ENCODE data around the gene DYNLRB1. TPM values are rescaled to one million over a fixed set of nuclear protein-coding genes. Genes with fewer than 3 reads are reported as not detected.
A peak's percentile ranks its signal among the peaks of the same experiment; 100 is the strongest.

Gene DYNLRB1
- total and polyA plus RNA-seq, 9 of the 15 experiments (the other 6 are each of a cell fraction or from before 2014, with no cell fraction given): 48.7 to 358 (median 121) TPM

GRCh38 chr20:34514897-34515483 lies 1.2 kb upstream of the DYNLRB1 start:
- Histone ChIP-seq H3K9me3 (replicated peaks; ENCODE audit: control insufficient read depth, insufficient read depth, low read depth, low read length) (no peaks in the 10 kb centered on the region), H3K4me1 (replicated peaks in 1 of 2; ENCODE audit: control insufficient read depth in 2 of 2, insufficient read depth in 2 of 2, low read length in 2 of 2) (peaks cover 12 to 18% of the 10 kb centered on the region in 2 experiments; a peak in 4 of 5 replicates), H3K27ac (ENCODE audit: extremely low read depth, low read depth, low read length) (peak overlapping the region; percentile 80; the same call in 2 of the 3 replicates), H3K79me2 (ENCODE audit: control insufficient read depth, insufficient read depth, low read length) (peaks cover 46% of the 10 kb centered on the region), H3K27me3 (ENCODE audit: control insufficient read depth in 2 of 2, insufficient read depth in 2 of 2, low read length in 2 of 2) (no peaks in the 10 kb centered on the region), H3K9me1 (ENCODE audit: control insufficient read depth, insufficient read depth, low read length) (no peaks in the 10 kb centered on the region), H2AFZ (ENCODE audit: low read depth, low read length) (peak overlapping the region; percentile 96), H3K4me3 (peak overlapping the region; percentile 67), H3K9ac (ENCODE audit: insufficient read depth in 1 of 2, low read depth in 2 of 2, low read length in 2 of 2) (peak overlapping the region; percentile 79 to 97), H3K36me3 (ENCODE audit: control insufficient read depth, insufficient read depth, low read length) (peaks cover 16% of the 10 kb centered on the region; the same call in 2 of the 3 replicates), H3K4me2 (ENCODE audit: insufficient read depth, low read length) (peak overlapping the region; percentile 99), H4K20me1 (replicated peaks; ENCODE audit: control insufficient read depth, insufficient read depth, low read length) (no peaks in the 10 kb centered on the region)
- ATAC-seq (peak; percentile 15), DNase-seq (ENCODE audit: extremely low read depth in 1 of 4, low spot score in 3 of 4) (no peak), FAIRE-seq (no peak)
- in situ Hi-C loops (cut with MboI): loop anchor here (5.0 kb wide), 1 partner anchor 213 kb away; the partner anchor contains the start of gene AHCY
- WGBS (ENCODE audit: insufficient coverage, low coverage, missing lambda C conversion rate): 9% methylated on average over 19 of the region's 19 CpGs
- no TSS peak for BruUV-seq (replicated peaks)
- intact Hi-C loops (cut with micrococcal nuclease): loop anchor here (5.0 kb wide), 1 partner anchor 43 kb away; no protein-coding TSS in a partner anchor
- CTCF ChIA-PET (ENCODE audit: low intra/inter-chr PET ratio): no interaction called here
- POLR2A ChIA-PET: interaction anchor here (0.6 to 2.5 kb wide), 9 partner anchors 9 to 215 kb away, joined by 3 to 8 read pairs (median 3); no protein-coding TSS in a partner anchor
- TF ChIP-seq, protein P1, sequence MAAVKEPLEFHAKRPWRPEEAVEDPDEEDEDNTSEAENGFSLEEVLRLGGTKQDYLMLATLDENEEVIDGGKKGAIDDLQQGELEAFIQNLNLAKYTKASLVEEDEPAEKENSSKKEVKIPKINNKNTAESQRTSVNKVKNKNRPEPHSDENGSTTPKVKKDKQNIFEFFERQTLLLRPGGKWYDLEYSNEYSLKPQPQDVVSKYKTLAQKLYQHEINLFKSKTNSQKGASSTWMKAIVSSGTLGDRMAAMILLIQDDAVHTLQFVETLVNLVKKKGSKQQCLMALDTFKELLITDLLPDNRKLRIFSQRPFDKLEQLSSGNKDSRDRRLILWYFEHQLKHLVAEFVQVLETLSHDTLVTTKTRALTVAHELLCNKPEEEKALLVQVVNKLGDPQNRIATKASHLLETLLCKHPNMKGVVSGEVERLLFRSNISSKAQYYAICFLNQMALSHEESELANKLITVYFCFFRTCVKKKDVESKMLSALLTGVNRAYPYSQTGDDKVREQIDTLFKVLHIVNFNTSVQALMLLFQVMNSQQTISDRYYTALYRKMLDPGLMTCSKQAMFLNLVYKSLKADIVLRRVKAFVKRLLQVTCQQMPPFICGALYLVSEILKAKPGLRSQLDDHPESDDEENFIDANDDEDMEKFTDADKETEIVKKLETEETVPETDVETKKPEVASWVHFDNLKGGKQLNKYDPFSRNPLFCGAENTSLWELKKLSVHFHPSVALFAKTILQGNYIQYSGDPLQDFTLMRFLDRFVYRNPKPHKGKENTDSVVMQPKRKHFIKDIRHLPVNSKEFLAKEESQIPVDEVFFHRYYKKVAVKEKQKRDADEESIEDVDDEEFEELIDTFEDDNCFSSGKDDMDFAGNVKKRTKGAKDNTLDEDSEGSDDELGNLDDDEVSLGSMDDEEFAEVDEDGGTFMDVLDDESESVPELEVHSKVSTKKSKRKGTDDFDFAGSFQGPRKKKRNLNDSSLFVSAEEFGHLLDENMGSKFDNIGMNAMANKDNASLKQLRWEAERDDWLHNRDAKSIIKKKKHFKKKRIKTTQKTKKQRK (IDR thresholded peaks at IDR 0.05; ENCODE audit: borderline replicate concordance, low read depth, low read length): no peak
- TF ChIP-seq MNT (conservative IDR thresholded peaks at IDR 0.05) (0 out of 4 replicates have a peak, but pooled peaks of 1 of the 2 experiments have one; percentile 28), GABPB1 (CRISPR knock-in tag; IDR thresholded peaks at IDR 0.05) (no peak), BRD9 (IDR thresholded peaks at IDR 0.05; ENCODE audit: low read depth, partially characterized antibody) (peak; percentile 21), SOX6 (IDR thresholded peaks at IDR 0.05) (0 out of 2 replicates have a peak, but pooled peaks have one; percentile 26), SPI1 (IDR thresholded peaks at IDR 0.05; ENCODE audit: borderline replicate concordance, low read depth, low read length) (peak; percentile 20; the same call in 1 of the 2 replicates), CHD2 (IDR thresholded peaks at IDR 0.05; ENCODE audit: low read depth, low read length) (0 out of 2 replicates have a peak, but pooled peaks have one; percentile 20), HMBOX1 (IDR thresholded peaks at IDR 0.05) (peak; percentile 61; the same call in 1 of the 2 replicates), FOXP1 (CRISPR knock-in tag; IDR thresholded peaks at IDR 0.05) (no peak), CXXC5 (CRISPR knock-in tag; IDR thresholded peaks at IDR 0.05) (peak; percentile 37; the same call in 1 of the 2 replicates), BCOR (IDR thresholded peaks at IDR 0.05) (0 out of 2 replicates have a peak, but pooled peaks have one; percentile 9), ZBTB8A (IDR thresholded peaks at IDR 0.05; ENCODE audit: partially characterized antibody) (no peak), ZKSCAN3 (CRISPR knock-in tag; IDR thresholded peaks at IDR 0.05) (no peak)
- TF ChIP-seq, protein P2, sequence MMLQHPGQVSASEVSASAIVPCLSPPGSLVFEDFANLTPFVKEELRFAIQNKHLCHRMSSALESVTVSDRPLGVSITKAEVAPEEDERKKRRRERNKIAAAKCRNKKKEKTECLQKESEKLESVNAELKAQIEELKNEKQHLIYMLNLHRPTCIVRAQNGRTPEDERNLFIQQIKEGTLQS (IDR thresholded peaks at IDR 0.05): no peak
- TF ChIP-seq, protein P2 (CRISPR knock-in tag; conservative IDR thresholded peaks at IDR 0.05): 0 out of 2 replicates have a peak, but pooled peaks have one; percentile 44

Data from K562 (cell line).